Erythroblast (primary cell): ENCODE results near the gene WHRN.

Source experiments
- GATA1 ChIP-seq: IDR thresholded peaks from 2 replicates; pipeline ENCODE4 v1.6.1; 2011; ENCODE audit warnings: low read depth, mild to moderate bottlenecking, control low read depth, low read length, moderate library complexity
- POLR2A ChIP-seq: IDR thresholded peaks from 2 replicates; pipeline ENCODE4 v1.6.1; 2011; ENCODE audit warnings: mild to moderate bottlenecking, low read length

- TF ChIP-seq POLR2A (no peak), GATA1 (no peak)
These were observed 41.6 kb upstream of the WHRN start for GRCh38 chr9:114546851-114547250.
